ENCODE data around the gene PODN. TPM values are rescaled to one million over a fixed set of nuclear protein-coding genes. Genes with fewer than 3 reads are reported as not detected.

PODN gene
- total RNA-seq, 4 donors from 2014 or later: 78.6 to 150 (median 113) TPM

DNA sequence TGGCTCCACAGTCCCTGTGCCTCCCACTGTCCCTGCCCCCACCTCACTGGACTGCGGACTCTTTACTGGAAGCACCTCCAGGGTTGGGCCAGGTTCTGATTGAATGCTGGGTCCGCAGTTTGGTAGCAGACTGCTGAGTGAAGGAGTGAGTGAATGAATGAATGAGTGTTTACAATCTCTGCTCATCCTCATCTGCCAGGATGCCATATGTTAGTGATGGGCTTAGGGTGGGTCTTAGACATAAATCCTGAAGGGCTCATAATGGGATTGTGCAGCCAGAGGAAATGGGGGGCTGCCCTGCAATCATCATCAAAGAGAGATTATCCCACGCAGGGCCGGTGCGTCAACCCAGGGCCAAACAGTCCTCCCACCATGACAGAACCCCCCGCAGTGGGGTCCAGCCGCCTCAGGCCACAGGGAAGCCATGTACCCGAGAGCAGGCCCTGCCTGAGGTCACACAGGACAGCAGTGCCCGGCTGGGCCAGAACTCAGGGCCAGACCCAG, 54.3 kb downstream of the PODN start:
- Histone ChIP-seq H3K4me1 (peaks cover 0 to 14% (median 3%) of the 10 kb centered on the region in 4 donors), H3K27ac (replicated peaks in 1 of 4) (no peak overlapping the region), H3K4me3 (no peak overlapping the region), H3K27me3 (peaks cover 0 to 7% (median 0%) of the 10 kb centered on the region in 4 donors), H3K9me3 (peaks cover 0 to 7% (median 3%) of the 10 kb centered on the region in 4 donors), H3K36me3 (no peaks in the 10 kb centered on the region)
- TF ChIP-seq POLR2AphosphoS5 (IDR thresholded peaks at IDR 0.05) (no peak), POLR2A (IDR thresholded peaks at IDR 0.05; ENCODE audit: low read depth) (no peak), EP300 (IDR thresholded peaks at IDR 0.05) (no peak)
- TF ChIP-seq, protein P1, sequence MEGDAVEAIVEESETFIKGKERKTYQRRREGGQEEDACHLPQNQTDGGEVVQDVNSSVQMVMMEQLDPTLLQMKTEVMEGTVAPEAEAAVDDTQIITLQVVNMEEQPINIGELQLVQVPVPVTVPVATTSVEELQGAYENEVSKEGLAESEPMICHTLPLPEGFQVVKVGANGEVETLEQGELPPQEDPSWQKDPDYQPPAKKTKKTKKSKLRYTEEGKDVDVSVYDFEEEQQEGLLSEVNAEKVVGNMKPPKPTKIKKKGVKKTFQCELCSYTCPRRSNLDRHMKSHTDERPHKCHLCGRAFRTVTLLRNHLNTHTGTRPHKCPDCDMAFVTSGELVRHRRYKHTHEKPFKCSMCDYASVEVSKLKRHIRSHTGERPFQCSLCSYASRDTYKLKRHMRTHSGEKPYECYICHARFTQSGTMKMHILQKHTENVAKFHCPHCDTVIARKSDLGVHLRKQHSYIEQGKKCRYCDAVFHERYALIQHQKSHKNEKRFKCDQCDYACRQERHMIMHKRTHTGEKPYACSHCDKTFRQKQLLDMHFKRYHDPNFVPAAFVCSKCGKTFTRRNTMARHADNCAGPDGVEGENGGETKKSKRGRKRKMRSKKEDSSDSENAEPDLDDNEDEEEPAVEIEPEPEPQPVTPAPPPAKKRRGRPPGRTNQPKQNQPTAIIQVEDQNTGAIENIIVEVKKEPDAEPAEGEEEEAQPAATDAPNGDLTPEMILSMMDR (IDR thresholded peaks at IDR 0.05): no peak
- 83% methylated on average over 9 of the region's 9 CpGs for WGBS
- DNase-seq (ENCODE audit: extremely low spot score): no peak
- intact Hi-C loops (cut with DNase I): no loop called here

DNA sequence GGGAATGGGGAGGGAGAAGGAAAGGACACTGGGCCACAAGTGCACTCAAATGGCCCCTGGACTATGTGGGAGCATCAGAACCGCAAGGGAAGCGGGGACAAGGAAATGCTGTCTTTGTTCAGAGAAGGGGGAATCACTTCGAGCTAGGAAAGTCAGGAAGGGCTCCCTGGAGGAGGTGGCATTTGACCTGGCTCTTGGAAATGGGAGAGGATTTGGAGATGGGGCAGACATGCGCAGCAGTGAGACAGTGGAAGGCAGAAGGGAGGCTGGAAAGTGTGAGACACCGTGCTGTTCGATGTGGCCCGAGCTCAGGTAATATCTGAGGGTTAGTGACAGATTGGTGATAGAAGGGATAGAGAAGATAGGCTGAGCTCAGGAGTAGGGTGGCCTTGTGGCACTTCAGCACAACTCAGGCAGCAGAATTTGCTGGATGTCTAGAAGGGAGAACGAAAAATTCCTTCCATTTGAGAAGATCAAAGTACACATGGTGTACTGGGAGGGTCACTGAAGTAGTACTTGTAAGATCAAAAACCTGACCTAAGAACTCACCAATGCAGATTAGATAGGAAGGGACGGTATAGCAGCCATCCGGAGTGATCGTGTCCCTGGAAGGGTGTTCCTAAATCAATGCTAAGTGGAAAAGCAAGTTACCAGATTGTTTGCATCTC, 55.1 kb downstream of the PODN start:
- Histone ChIP-seq H3K36me3 (no peaks in the 10 kb centered on the region), H3K9me3 (peaks cover 0 to 7% (median 2%) of the 10 kb centered on the region in 4 donors), H3K27ac (replicated peaks in 1 of 4) (no peak overlapping the region), H3K4me3 (no peak overlapping the region), H3K27me3 (peaks cover 0 to 7% (median 0%) of the 10 kb centered on the region in 4 donors), H3K4me1 (peaks cover 6 to 20% (median 10%) of the 10 kb centered on the region in 4 donors)
- no peak for DNase-seq (ENCODE audit: extremely low spot score)
- WGBS: 95% methylated on average over 11 of the region's 11 CpGs
- intact Hi-C loops (cut with DNase I): no loop called here
- TF ChIP-seq POLR2AphosphoS5 (IDR thresholded peaks at IDR 0.05) (no peak), POLR2A (IDR thresholded peaks at IDR 0.05; ENCODE audit: low read depth) (no peak), EP300 (IDR thresholded peaks at IDR 0.05) (no peak)
- TF ChIP-seq, protein P1 (IDR thresholded peaks at IDR 0.05): no peak

DNA sequence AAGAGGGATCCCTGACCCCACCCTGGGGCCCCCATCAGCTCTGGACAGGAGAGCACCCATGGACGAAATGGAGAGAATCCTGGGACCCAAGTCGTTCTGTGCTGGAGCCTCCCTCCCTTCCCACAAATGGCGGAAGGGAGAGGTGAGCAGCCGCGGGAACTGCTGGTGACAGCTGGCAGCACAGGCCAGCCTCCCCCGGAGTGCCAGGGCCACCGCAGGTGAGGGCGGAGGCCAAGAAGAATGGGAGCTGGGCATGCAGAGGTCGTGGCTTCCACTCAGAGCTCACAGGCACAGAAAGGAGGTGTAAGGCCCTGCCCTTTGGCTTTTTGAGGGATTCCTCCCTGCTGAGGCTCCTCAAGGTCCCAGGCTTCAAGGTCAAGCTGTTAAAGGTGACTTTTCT, 55.8 kb downstream of the PODN start:
- no peaks in the 10 kb centered on the region for H3K36me3 ChIP-seq
- H3K4me1 ChIP-seq: peaks cover 13 to 28% (median 18%) of the 10 kb centered on the region in 4 donors
- TF ChIP-seq, protein P1 (IDR thresholded peaks at IDR 0.05): no peak
- no peak for TF ChIP-seq POLR2AphosphoS5 (IDR thresholded peaks at IDR 0.05)
- TF ChIP-seq EP300 (IDR thresholded peaks at IDR 0.05): no peak
- no peak for TF ChIP-seq POLR2A (IDR thresholded peaks at IDR 0.05; ENCODE audit: low read depth)
- H3K27ac ChIP-seq (replicated peaks in 1 of 4): no peak overlapping the region
- H3K27me3 ChIP-seq: peaks cover 0 to 7% (median 0%) of the 10 kb centered on the region in 4 donors
- no peaks in the 10 kb centered on the region for H3K9me3 ChIP-seq
- intact Hi-C loops (cut with DNase I): no loop called here
- no peak for DNase-seq (ENCODE audit: extremely low spot score)
- WGBS: 96% methylated on average over 9 of the region's 9 CpGs
- no peak overlapping the region for H3K4me3 ChIP-seq

DNA sequence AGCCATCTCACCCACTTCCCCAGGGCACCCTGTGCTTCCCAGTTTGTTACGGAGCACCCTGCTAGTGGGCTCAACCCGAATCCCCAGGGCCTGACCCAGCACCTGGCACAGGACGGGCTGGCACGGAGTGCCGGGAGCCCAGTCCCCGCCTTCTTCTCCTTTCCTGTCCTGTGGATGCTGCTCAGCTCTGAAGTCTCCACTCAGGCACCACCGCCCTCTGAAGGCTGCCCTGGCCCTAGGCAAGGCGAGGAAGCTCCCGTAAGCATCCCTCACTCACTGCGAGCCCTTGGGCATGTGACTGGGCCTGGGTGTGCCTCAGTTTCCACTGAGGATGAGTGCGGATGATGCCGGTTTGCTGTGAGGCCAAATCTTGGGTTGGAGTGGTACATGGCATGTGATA, 58.6 kb downstream of the PODN start:
- 81% methylated on average over 7 of the region's 12 CpGs for WGBS
- no peaks in the 10 kb centered on the region for H3K36me3 ChIP-seq
- no peak overlapping the region for H3K4me3 ChIP-seq
- intact Hi-C loops (cut with DNase I): no loop called here
- peak overlapping the region in 1 of 4 donors; percentile 44 for H3K27ac ChIP-seq (replicated peaks in 1 of 4)
- TF ChIP-seq EP300 (IDR thresholded peaks at IDR 0.05): no peak
- no peak for TF ChIP-seq POLR2A (IDR thresholded peaks at IDR 0.05; ENCODE audit: low read depth)
- TF ChIP-seq POLR2AphosphoS5 (IDR thresholded peaks at IDR 0.05): no peak
- TF ChIP-seq, protein P1 (IDR thresholded peaks at IDR 0.05): no peak
- H3K4me1 ChIP-seq: peaks cover 22 to 55% (median 45%) of the 10 kb centered on the region in 4 donors
- H3K27me3 ChIP-seq: no peaks in the 10 kb centered on the region
- no peaks in the 10 kb centered on the region for H3K9me3 ChIP-seq
- DNase-seq (ENCODE audit: extremely low spot score): no peak

Measured in esophagus muscularis mucosa (tissue), 4 donors.